ENCODE measurements around the gene TRIM63. TPM values are rescaled to one million over a fixed set of nuclear protein-coding genes. Genes with fewer than 3 reads are reported as not detected.

The TRIM63 gene
- total RNA-seq, 1 donor from 2014 or later, result not detected

- DNase-seq (ENCODE audit: low read depth) (no peak), FAIRE-seq (no peak)
- Histone ChIP-seq H3K4me3 (ENCODE audit: low read depth, low read length) (no peak overlapping the region), H3K36me3 (ENCODE audit: control insufficient read depth, insufficient read depth, low read length) (no peaks in the 10 kb centered on the region), H3K27me3 (ENCODE audit: control insufficient read depth, insufficient read depth, low read length) (peaks cover 2% of the 10 kb centered on the region)
- TF ChIP-seq, protein P1, sequence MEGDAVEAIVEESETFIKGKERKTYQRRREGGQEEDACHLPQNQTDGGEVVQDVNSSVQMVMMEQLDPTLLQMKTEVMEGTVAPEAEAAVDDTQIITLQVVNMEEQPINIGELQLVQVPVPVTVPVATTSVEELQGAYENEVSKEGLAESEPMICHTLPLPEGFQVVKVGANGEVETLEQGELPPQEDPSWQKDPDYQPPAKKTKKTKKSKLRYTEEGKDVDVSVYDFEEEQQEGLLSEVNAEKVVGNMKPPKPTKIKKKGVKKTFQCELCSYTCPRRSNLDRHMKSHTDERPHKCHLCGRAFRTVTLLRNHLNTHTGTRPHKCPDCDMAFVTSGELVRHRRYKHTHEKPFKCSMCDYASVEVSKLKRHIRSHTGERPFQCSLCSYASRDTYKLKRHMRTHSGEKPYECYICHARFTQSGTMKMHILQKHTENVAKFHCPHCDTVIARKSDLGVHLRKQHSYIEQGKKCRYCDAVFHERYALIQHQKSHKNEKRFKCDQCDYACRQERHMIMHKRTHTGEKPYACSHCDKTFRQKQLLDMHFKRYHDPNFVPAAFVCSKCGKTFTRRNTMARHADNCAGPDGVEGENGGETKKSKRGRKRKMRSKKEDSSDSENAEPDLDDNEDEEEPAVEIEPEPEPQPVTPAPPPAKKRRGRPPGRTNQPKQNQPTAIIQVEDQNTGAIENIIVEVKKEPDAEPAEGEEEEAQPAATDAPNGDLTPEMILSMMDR (IDR thresholded peaks at IDR 0.05; ENCODE audit: insufficient read depth, low read length, severe bottlenecking), result no peak
Measured at GRCh38 chr1:26081267-26082019, 14.0 kb upstream of the TRIM63 start.

GRCh38 chr1:26079960-26080814 is 12.8 kb upstream of the TRIM63 start:
- no peak for FAIRE-seq
- no peaks in the 10 kb centered on the region for H3K36me3 ChIP-seq (ENCODE audit: control insufficient read depth, insufficient read depth, low read length)
- no peak overlapping the region for H3K4me3 ChIP-seq (ENCODE audit: low read depth, low read length)
- TF ChIP-seq, protein P1 (IDR thresholded peaks at IDR 0.05; ENCODE audit: insufficient read depth, low read length, severe bottlenecking), result no peak
- DNase-seq (ENCODE audit: low read depth), result no peak
- peaks cover 2% of the 10 kb centered on the region for H3K27me3 ChIP-seq (ENCODE audit: control insufficient read depth, insufficient read depth, low read length)

DNA sequence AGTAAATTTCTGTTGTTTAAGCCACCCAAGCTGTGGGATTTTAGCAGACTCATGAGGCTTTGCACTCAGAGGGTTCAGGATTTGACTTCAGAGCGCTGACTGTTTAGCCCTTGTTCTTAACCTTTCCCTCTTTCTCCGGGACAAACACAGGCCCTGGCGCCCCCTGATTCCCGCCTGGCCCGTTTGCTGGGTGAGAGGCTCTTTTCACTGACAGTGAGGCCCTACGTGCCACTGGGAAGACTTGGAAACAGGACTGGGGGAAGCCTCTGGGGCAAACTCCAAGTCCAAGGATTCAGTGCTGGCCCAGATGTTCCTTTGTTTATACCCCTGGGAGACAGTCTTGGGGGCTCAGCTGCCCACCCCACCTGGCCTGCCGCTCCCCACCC is 11.7 kb upstream of the TRIM63 start:
- DNase-seq (ENCODE audit: low read depth), result no peak
- Histone ChIP-seq H3K4me3 (ENCODE audit: low read depth, low read length) (no peak overlapping the region), H3K27me3 (ENCODE audit: control insufficient read depth, insufficient read depth, low read length) (peaks cover 2% of the 10 kb centered on the region), H3K36me3 (ENCODE audit: control insufficient read depth, insufficient read depth, low read length) (no peaks in the 10 kb centered on the region)
- FAIRE-seq, result no peak
- TF ChIP-seq, protein P1 (IDR thresholded peaks at IDR 0.05; ENCODE audit: insufficient read depth, low read length, severe bottlenecking), result no peak

DNA sequence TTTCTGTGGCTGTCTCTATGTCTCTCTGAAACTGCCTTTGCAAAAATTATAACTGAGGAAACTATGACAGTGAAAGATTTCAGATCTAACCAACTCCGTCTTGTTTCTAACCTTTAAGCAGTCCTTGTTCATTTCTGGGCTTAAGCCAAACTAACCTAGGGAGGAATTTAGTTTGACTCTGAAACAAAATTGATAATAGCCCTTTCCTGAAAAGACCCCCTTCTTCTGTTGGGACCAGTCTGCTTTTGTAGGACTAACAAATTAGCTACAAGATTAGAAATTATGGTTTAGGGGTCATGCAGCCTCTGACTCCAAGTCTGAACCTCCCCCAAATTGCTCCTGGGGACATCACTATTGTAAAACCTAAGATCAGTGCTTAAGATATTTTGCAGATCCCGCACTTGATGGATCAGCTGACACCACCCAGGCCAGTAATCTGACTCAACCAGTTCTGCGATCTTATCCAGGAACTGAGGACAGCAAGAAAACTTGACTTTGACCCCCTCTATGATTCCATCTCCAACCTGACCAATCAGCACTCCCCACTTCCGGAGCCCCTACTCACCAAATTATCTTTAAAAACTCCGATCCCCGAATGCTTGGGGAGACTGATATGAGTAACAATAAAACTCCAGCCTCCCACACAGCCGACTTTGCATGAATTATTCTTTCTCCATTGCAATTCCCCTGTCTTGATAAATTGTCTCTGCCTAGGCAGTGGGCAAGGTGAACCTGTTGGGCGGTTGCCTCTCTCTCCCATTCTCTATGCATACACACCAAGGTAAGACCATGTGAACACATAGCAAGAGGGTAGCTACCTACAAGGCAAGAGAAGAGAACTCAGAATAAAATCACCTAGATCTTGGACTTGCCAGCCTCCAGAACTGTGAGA is 11.1 kb upstream of the TRIM63 start:
- H3K4me3 ChIP-seq (ENCODE audit: low read depth, low read length), result no peak overlapping the region
- DNase-seq (ENCODE audit: low read depth), result no peak
- no peaks in the 10 kb centered on the region for H3K27me3 ChIP-seq (ENCODE audit: control insufficient read depth, insufficient read depth, low read length)
- no peaks in the 10 kb centered on the region for H3K36me3 ChIP-seq (ENCODE audit: control insufficient read depth, insufficient read depth, low read length)
- TF ChIP-seq, protein P1 (IDR thresholded peaks at IDR 0.05; ENCODE audit: insufficient read depth, low read length, severe bottlenecking), result no peak
- no peak for FAIRE-seq

GRCh38 chr1:26077524-26077923 is 10.1 kb upstream of the TRIM63 start:
- TF ChIP-seq, protein P1 (IDR thresholded peaks at IDR 0.05; ENCODE audit: insufficient read depth, low read length, severe bottlenecking), result no peak
- Histone ChIP-seq H3K27me3 (ENCODE audit: control insufficient read depth, insufficient read depth, low read length) (no peaks in the 10 kb centered on the region), H3K4me3 (ENCODE audit: low read depth, low read length) (no peak overlapping the region), H3K36me3 (ENCODE audit: control insufficient read depth, insufficient read depth, low read length) (no peaks in the 10 kb centered on the region)
- FAIRE-seq, result no peak
- DNase-seq (ENCODE audit: low read depth), result no peak
